Panc1 (cell line): ENCODE data around the gene GAB1. TPM values are rescaled to one million over a fixed set of nuclear protein-coding genes. Genes with fewer than 3 reads are reported as not detected.

ENCODE experiments used
- ATAC-seq: fragments of 200-7000 bp; cut with Tn5 transposase; 2 replicates; pipeline ENCODE4 v1.9.1; 2020; ENCODE audit warnings: mild to moderate bottlenecking, moderate library complexity
- BruUV-seq: library from RNA; stranded (reverse); fragments of 400-500 nt; replicated peaks from 2 replicates; lab custom pipeline; 2021; lab: Mats Ljungman, UMichigan
- CTCF ChIA-PET: fragments of 300-600 bp; sonication (Branson Sonifier 250); formaldehyde crosslinking; loops from one replicate; lab custom pipeline; 2022; ENCODE audit warnings: antibody characterized with exemption; lab: Charles Lee
- POLR2A ChIA-PET: fragments of 300-600 bp; sonication (Branson Sonifier 250); formaldehyde crosslinking; loops from one replicate; lab custom pipeline; 2022; ENCODE audit warnings: antibody characterized with exemption; lab: Charles Lee
- DNase-seq: peaks from one replicate; pipeline ENCODE4 v3.0.0-alpha.2; 2010; ENCODE audit warnings: low read depth, low spot score
- H3K27ac ChIP-seq: 2 replicates; pipeline ENCODE4 v1.5.1; 2011; ENCODE audit warnings: mild to moderate bottlenecking, low read length, inconsistent platforms
- H3K27me3 ChIP-seq: fragments of 200-500 bp; sonication (Bioruptor generic); 2 replicates; pipeline ENCODE4 v1.6.0; 2014; ENCODE audit warnings: low read length, inconsistent platforms; ENCODE audit not compliant: control insufficient read depth, insufficient read depth
- H3K36me3 ChIP-seq: fragments of 200-500 bp; sonication (Bioruptor generic); 2 replicates; pipeline ENCODE4 v1.5.1; 2014; ENCODE audit warnings: inconsistent platforms, mild to moderate bottlenecking, low read length, moderate library complexity; ENCODE audit not compliant: control insufficient read depth, insufficient read depth
- H3K4me1 ChIP-seq: 2 replicates; pipeline ENCODE4 v1.5.1; 2011; ENCODE audit warnings: inconsistent platforms, mild to moderate bottlenecking, low read length, moderate library complexity; ENCODE audit not compliant: control insufficient read depth, insufficient read depth
- H3K4me3 ChIP-seq, 2 experiments: 2 replicates each; pipeline ENCODE4 v1.5.1; 2011 to 2012; ENCODE audit warnings: low read depth in 2 of 2, low read length in 2 of 2, mild to moderate bottlenecking in 2 of 2, inconsistent platforms in 1 of 2, moderate library complexity in 1 of 2
- H3K9me3 ChIP-seq: fragments of 200-500 bp; sonication (Bioruptor generic); 2 replicates; pipeline ENCODE4 v1.5.1; 2014; ENCODE audit warnings: low read depth, mild to moderate bottlenecking, inconsistent platforms, low read length, moderate library complexity; ENCODE audit not compliant: control insufficient read depth, insufficient read depth
- CTCF ChIP-seq: fragments of 450-650 bp; IDR thresholded peaks from 2 replicates; pipeline ENCODE4 v1.5.1; 2017; ENCODE audit warnings: mild to moderate bottlenecking
- POLR2AphosphoS5 ChIP-seq: IDR thresholded peaks from 2 replicates; pipeline ENCODE4 v1.6.1; 2012; ENCODE audit warnings: mild to moderate bottlenecking, low read depth, low read length, moderate library complexity
- REST ChIP-seq, 2 experiments: IDR thresholded peaks; 2 replicates each; pipeline ENCODE4 v1.6.1; 2011 to 2012; ENCODE audit warnings: low read depth in 2 of 2, control low read depth in 1 of 2, low read length in 1 of 2, mild to moderate bottlenecking in 1 of 2, moderate library complexity in 1 of 2; ENCODE audit not compliant: insufficient read depth in 1 of 2
- SIN3A ChIP-seq: IDR thresholded peaks from 2 replicates; pipeline ENCODE4 v1.6.1; 2012; ENCODE audit warnings: low read depth, mild to moderate bottlenecking, low read length, moderate library complexity, borderline replicate concordance; ENCODE audit not compliant: insufficient read depth
- TCF7L2 ChIP-seq: IDR thresholded peaks from 2 replicates; pipeline ENCODE4 v1.6.1; 2011; ENCODE audit warnings: mild to moderate bottlenecking, low read depth, low read length, inconsistent platforms
- in situ Hi-C: cut with HindIII; loops from 2 replicates; pipeline ENCODE4 v1.10.0; 2016; ENCODE audit warnings: low sequenced_read_pairs, low pct_unique_long_range_greater_than_20kb
- intact Hi-C: fragments of 100-400 bp; cut with micrococcal nuclease; formaldehyde crosslinking; loops from one replicate; pipeline ENCODE4 v1.10.0; 2022; ENCODE audit not compliant: unreplicated experiment
- total RNA-seq: library from RNA; stranded (reverse); gene quantifications from one replicate; pipeline ENCODE4 v1.2.1, GENCODE V29; 2021; ENCODE audit not compliant: unreplicated experiment

The GAB1 gene
- total RNA-seq, 1 experiment from 2014 or later = 2.8 TPM

DNA sequence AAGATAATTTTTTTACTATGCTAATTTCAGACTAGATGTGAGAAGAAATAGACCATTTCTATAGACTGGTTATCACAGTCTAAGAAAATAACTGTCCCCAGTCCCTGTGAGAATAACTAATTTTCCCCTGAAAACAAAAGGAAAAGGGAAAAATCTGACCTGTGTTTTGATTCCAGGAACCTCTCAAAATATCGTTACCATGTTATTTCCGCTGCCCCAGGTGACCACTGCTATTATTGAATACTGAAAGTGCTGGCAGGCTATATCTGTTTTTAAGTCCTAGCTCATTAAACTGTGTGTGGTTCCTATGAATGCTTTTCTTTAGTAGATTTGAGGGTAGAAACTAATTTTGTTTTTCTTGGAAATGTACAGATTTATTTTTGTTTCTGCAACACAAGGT is 83.6 kb downstream of the GAB1 start:
- H3K27me3 ChIP-seq = no peaks in the 10 kb centered on the region
- H3K4me3 ChIP-seq = no peak overlapping the region
- ATAC-seq = no peak
- ChIA-PET CTCF (no interaction called here), POLR2A (no interaction called here)
- intact Hi-C loops = no loop called here
- in situ Hi-C loops = no loop called here
- no peaks in the 10 kb centered on the region for H3K36me3 ChIP-seq
- no peak for TF ChIP-seq REST (IDR thresholded peaks at IDR 0.05; ENCODE audit: insufficient read depth in 1 of 2, low read depth in 2 of 2, low read length in 1 of 2)
- no peak for TF ChIP-seq TCF7L2
- TF ChIP-seq POLR2AphosphoS5 = no peak
- TF ChIP-seq CTCF = no peak
- no peak for TF ChIP-seq SIN3A
- BruUV-seq = no TSS peak
- no peaks in the 10 kb centered on the region for H3K4me1 ChIP-seq
- no peak for DNase-seq
- H3K27ac ChIP-seq = no peak overlapping the region
- no peaks in the 10 kb centered on the region for H3K9me3 ChIP-seq

- no TSS peak for BruUV-seq
- no peaks in the 10 kb centered on the region for H3K9me3 ChIP-seq
- H3K27ac ChIP-seq = no peak overlapping the region
- DNase-seq (no peak), ATAC-seq (no peak)
- ChIA-PET POLR2A (no interaction called here), CTCF (no interaction called here)
- H3K4me3 ChIP-seq = no peak overlapping the region
- no peaks in the 10 kb centered on the region for H3K4me1 ChIP-seq
- no peaks in the 10 kb centered on the region for H3K27me3 ChIP-seq
- intact Hi-C loops = no loop called here
- TF ChIP-seq POLR2AphosphoS5 = no peak
- no peak for TF ChIP-seq SIN3A
- TF ChIP-seq CTCF = no peak
- no peak for TF ChIP-seq REST (IDR thresholded peaks at IDR 0.05; ENCODE audit: insufficient read depth in 1 of 2, low read depth in 2 of 2, low read length in 1 of 2)
- TF ChIP-seq TCF7L2 = no peak
- no peaks in the 10 kb centered on the region for H3K36me3 ChIP-seq
- in situ Hi-C loops = no loop called here
Observed at GRCh38 chr4:143421609-143422008, 84.9 kb downstream of the GAB1 start.
